SU-DHL-6 (cell line): ENCODE measurements around the gene FPR2.

Experiments used
- H2AFZ ChIP-seq: fragments of 200-600 bp; sonication (generic); 2 replicates; pipeline ENCODE4 v1.6.1; 2014; ENCODE audit warnings: low read depth, mild to moderate bottlenecking, moderate library complexity, mixed read lengths, antibody characterized with exemption, low read length; ENCODE audit not compliant: severe bottlenecking
- H3F3A ChIP-seq: fragments of 200-600 bp; shearing (Covaris generic); 2 replicates; pipeline ENCODE4 v1.6.0; 2016; ENCODE audit warnings: antibody characterized with exemption, mild to moderate bottlenecking; ENCODE audit not compliant: insufficient read depth
- H3K27ac ChIP-seq: fragments of 200-600 bp; sonication (generic); 2 replicates; pipeline ENCODE4 v1.5.1; 2016; ENCODE audit warnings: low read depth, mild to moderate bottlenecking, low read length, moderate library complexity, mixed read lengths
- H3K27me3 ChIP-seq: fragments of 200-600 bp; sonication (generic), shearing (Covaris generic); 2 replicates; pipeline ENCODE4 v1.6.0; 2014; ENCODE audit warnings: mild to moderate bottlenecking, low read length
- H3K36me3 ChIP-seq: fragments of 200-600 bp; sonication (generic); 2 replicates; pipeline ENCODE4 v1.6.1; 2014; ENCODE audit warnings: mild to moderate bottlenecking, low read length, mixed read lengths
- H3K4me2 ChIP-seq: fragments of 300-600, 200-600 bp; shearing (Covaris generic), sonication (generic); 2 replicates; pipeline ENCODE4 v1.6.0; 2014; ENCODE audit warnings: low read length, low read depth, mild to moderate bottlenecking; ENCODE audit not compliant: poor library complexity, severe bottlenecking
- H3K4me3 ChIP-seq: fragments of 200-600 bp; sonication (generic); 2 replicates; pipeline ENCODE4 v1.5.1; 2014; ENCODE audit warnings: antibody characterized with exemption, low read length, mild to moderate bottlenecking, mixed read lengths; ENCODE audit not compliant: insufficient read depth, poor library complexity, severe bottlenecking
- H3K79me2 ChIP-seq: fragments of 200-600 bp; sonication (generic); 2 replicates; pipeline ENCODE4 v1.6.1; 2014; ENCODE audit warnings: mild to moderate bottlenecking, low read length, moderate library complexity; ENCODE audit not compliant: insufficient read depth
- H3K9ac ChIP-seq: fragments of 200-600 bp; sonication (generic); 2 replicates; pipeline ENCODE4 v1.7.0; 2014; ENCODE audit warnings: mild to moderate bottlenecking, low read length
- H3K9me2 ChIP-seq: fragments of 200-600 bp; sonication (generic); replicated peaks from 2 replicates; pipeline ENCODE4 v1.6.1; 2014; ENCODE audit warnings: low read length; ENCODE audit not compliant: insufficient read depth
- H3K9me3 ChIP-seq: fragments of 200-600 bp; sonication (generic); 2 replicates; pipeline ENCODE4 v1.6.1; 2014; ENCODE audit warnings: low read length, mixed read lengths; ENCODE audit not compliant: insufficient read depth
- H4K20me1 ChIP-seq: fragments of 200-600 bp; sonication (generic); 2 replicates; pipeline ENCODE4 v1.6.1; 2014; ENCODE audit warnings: low read depth, mild to moderate bottlenecking, antibody characterized with exemption, low read length, moderate library complexity, mixed read lengths
- EZH2phosphoT487 ChIP-seq: fragments of 200-600 bp; sonication (generic), shearing (Covaris generic); conservative IDR thresholded peaks from 2 replicates; pipeline ENCODE4 v1.6.1; 2018; ENCODE audit warnings: mild to moderate bottlenecking, antibody characterized with exemption, low read length, moderate library complexity, mixed read lengths
- TF ChIP-seq, protein P1 (sequence below): fragments of 200-600 bp; sonication (generic); IDR thresholded peaks from one replicate; pipeline ENCODE4 v1.5.1; 2017; ENCODE audit warnings: antibody characterized with exemption, mild to moderate bottlenecking, low read length, moderate library complexity; ENCODE audit not compliant: insufficient read depth, poor library complexity, severe bottlenecking

FPR2 gene

DNA sequence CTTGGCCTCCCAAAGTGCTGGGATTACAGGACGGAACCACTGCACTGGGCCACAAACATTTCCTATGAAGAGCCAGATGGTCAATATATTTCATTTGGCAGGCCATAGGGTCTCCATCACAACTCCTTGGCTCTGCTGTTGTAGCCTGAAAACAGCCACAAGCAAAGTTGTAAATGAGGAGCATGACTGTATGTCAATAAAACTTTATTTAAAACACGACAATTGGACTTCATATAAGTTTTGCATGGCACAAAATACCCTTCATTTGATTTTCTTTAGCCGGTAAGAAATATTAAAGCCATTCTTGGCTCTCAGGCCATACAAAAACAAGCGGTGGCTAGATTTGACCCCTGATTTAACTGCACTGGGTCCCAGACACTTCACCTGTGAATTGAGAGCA lies 6.2 kb upstream of the FPR2 start:
- Histone ChIP-seq H3K27ac (no peak overlapping the region), H3F3A (no peaks in the 10 kb centered on the region), H3K9me3 (no peaks in the 10 kb centered on the region), H3K9me2 (no peaks in the 10 kb centered on the region), H3K9ac (no peak overlapping the region), H3K27me3 (no peaks in the 10 kb centered on the region), H3K4me2 (no peak overlapping the region), H3K36me3 (no peaks in the 10 kb centered on the region), H2AFZ (no peak overlapping the region), H3K4me3 (no peak overlapping the region), H3K79me2 (no peaks in the 10 kb centered on the region), H4K20me1 (no peaks in the 10 kb centered on the region)
- TF ChIP-seq, protein P1, sequence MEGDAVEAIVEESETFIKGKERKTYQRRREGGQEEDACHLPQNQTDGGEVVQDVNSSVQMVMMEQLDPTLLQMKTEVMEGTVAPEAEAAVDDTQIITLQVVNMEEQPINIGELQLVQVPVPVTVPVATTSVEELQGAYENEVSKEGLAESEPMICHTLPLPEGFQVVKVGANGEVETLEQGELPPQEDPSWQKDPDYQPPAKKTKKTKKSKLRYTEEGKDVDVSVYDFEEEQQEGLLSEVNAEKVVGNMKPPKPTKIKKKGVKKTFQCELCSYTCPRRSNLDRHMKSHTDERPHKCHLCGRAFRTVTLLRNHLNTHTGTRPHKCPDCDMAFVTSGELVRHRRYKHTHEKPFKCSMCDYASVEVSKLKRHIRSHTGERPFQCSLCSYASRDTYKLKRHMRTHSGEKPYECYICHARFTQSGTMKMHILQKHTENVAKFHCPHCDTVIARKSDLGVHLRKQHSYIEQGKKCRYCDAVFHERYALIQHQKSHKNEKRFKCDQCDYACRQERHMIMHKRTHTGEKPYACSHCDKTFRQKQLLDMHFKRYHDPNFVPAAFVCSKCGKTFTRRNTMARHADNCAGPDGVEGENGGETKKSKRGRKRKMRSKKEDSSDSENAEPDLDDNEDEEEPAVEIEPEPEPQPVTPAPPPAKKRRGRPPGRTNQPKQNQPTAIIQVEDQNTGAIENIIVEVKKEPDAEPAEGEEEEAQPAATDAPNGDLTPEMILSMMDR: no peak
- TF ChIP-seq EZH2phosphoT487: no peak

DNA sequence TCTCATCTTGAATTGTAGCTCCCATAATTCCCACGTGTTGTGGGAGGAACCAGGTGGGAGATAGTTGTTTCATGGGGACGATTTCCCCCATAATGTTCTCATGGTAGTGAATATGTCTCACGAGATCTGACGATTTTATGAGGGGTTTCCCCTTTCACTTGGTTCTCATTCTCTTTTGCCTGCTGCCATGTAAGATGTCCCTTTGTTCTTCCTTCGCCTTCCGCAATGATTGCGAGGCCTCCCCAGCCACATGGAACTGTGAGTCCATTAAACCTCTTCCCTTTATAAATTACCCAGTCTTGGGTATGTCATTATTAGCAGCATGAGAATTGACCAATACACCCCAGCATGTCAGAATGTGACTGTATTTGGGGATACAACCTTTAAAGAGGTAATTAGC lies 5.4 kb upstream of the FPR2 start:
- Histone ChIP-seq H3F3A (no peaks in the 10 kb centered on the region), H3K27me3 (no peaks in the 10 kb centered on the region)

GRCh38 chr19:51761696-51762095 lies 716 bp downstream of the FPR2 start:
- H3K79me2 ChIP-seq: no peaks in the 10 kb centered on the region

More for the DNA sequence above, 5.4 kb upstream of the FPR2 start:
- no peak for TF ChIP-seq EZH2phosphoT487
- TF ChIP-seq, protein P1: no peak
- Histone ChIP-seq H3K4me2 (no peak overlapping the region), H3K9me3 (no peaks in the 10 kb centered on the region), H3K9me2 (no peaks in the 10 kb centered on the region), H4K20me1 (no peaks in the 10 kb centered on the region), H2AFZ (no peak overlapping the region), H3K9ac (no peak overlapping the region), H3K27ac (no peak overlapping the region), H3K79me2 (no peaks in the 10 kb centered on the region), H3K36me3 (no peaks in the 10 kb centered on the region), H3K4me3 (no peak overlapping the region)

More at GRCh38 chr19:51761696-51762095, 716 bp downstream of the FPR2 start:
- H3K9ac ChIP-seq: no peak overlapping the region
- H4K20me1 ChIP-seq: no peaks in the 10 kb centered on the region
- no peaks in the 10 kb centered on the region for H3F3A ChIP-seq
- no peaks in the 10 kb centered on the region for H3K9me3 ChIP-seq
- no peak overlapping the region for H3K4me2 ChIP-seq
- H2AFZ ChIP-seq: no peak overlapping the region
- no peaks in the 10 kb centered on the region for H3K9me2 ChIP-seq
- H3K36me3 ChIP-seq: no peaks in the 10 kb centered on the region
- H3K27me3 ChIP-seq: no peaks in the 10 kb centered on the region
- H3K27ac ChIP-seq: no peak overlapping the region
- TF ChIP-seq, protein P1: no peak
- no peak for TF ChIP-seq EZH2phosphoT487
- no peak overlapping the region for H3K4me3 ChIP-seq
